Mucosa of descending colon (tissue), 3 donors: ENCODE measurements around the gene ZBTB17. TPM values are rescaled to one million over a fixed set of nuclear protein-coding genes. Genes with fewer than 3 reads are reported as not detected.
A peak's percentile ranks its signal among the peaks of the same experiment; 100 is the strongest.

Experiments
- ATAC-seq: fragments of 200-7000 bp; cut with Tn5 transposase; one replicate; pipeline ENCODE4 v1.9.1; 2020; ENCODE audit warnings: mild to moderate bottlenecking, moderate library complexity
- DNase-seq, 3 donors: peaks; one replicate each; pipeline ENCODE4 v3.0.0-alpha.2; 2020
- H3K36me3 ChIP-seq: fragments of 200-600 bp; one replicate; pipeline ENCODE4 v1.8.0; 2021; ENCODE audit warnings: low read depth, mild to moderate bottlenecking
- H3K4me1 ChIP-seq: fragments of 200-600 bp; one replicate; pipeline ENCODE4 v1.8.0; 2021; ENCODE audit warnings: low read depth, mild to moderate bottlenecking
- H3K4me3 ChIP-seq: fragments of 200-600 bp; one replicate; pipeline ENCODE4 v1.8.0; 2021; ENCODE audit warnings: mild to moderate bottlenecking
- H3K9me3 ChIP-seq: fragments of 200-600 bp; one replicate; pipeline ENCODE4 v1.8.0; 2021; ENCODE audit warnings: mild to moderate bottlenecking
- intact Hi-C, 2 donors: fragments of 100-400 bp; cut with DNase I in 1 of 2; cut with micrococcal nuclease in 1 of 2; formaldehyde crosslinking; loops; one replicate each; pipeline versions ENCODE4 v1.11.0 to v1.11.1; 2022; cut with DNase I, micrococcal nuclease
- total RNA-seq, 3 donors: library from RNA; stranded (reverse); fragmentation: NEBNext Ultra II Directional in 2 of 3; extraction: Animal tissue kit (Norgen Biotek cat#: 25700) in 2 of 3; gene quantifications; one replicate each; pipeline versions ENCODE4 v1.2.1 to v1.2.4, GENCODE V29; 2021 to 2023
- TF ChIP-seq, protein P1 (sequence below): fragments of 200-600 bp; IDR thresholded peaks from one replicate; pipeline ENCODE4 v1.8.0; 2022; ENCODE audit warnings: antibody characterized with exemption, mild to moderate bottlenecking
- donor health status: DM: no; HTN: no; CAD: no; lungs with moderate emphysema.
- donor health status: DM: no; HTN: no; CAD: no.
- donor health status: DM: no; HTN: yes; CAD: no.

The ZBTB17 gene
- total RNA-seq, 3 donors from 2014 or later = 29.2 to 40.8 (median 34.6) TPM

- TF ChIP-seq, protein P1, sequence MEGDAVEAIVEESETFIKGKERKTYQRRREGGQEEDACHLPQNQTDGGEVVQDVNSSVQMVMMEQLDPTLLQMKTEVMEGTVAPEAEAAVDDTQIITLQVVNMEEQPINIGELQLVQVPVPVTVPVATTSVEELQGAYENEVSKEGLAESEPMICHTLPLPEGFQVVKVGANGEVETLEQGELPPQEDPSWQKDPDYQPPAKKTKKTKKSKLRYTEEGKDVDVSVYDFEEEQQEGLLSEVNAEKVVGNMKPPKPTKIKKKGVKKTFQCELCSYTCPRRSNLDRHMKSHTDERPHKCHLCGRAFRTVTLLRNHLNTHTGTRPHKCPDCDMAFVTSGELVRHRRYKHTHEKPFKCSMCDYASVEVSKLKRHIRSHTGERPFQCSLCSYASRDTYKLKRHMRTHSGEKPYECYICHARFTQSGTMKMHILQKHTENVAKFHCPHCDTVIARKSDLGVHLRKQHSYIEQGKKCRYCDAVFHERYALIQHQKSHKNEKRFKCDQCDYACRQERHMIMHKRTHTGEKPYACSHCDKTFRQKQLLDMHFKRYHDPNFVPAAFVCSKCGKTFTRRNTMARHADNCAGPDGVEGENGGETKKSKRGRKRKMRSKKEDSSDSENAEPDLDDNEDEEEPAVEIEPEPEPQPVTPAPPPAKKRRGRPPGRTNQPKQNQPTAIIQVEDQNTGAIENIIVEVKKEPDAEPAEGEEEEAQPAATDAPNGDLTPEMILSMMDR = no peak
- ATAC-seq = no peak
- Histone ChIP-seq H3K4me1 (peaks cover 15% of the 10 kb centered on the region), H3K4me3 (no peak overlapping the region), H3K36me3 (no peaks in the 10 kb centered on the region), H3K9me3 (no peaks in the 10 kb centered on the region)
- DNase-seq = no peak
- intact Hi-C loops = no loop called here
These were observed 16.5 kb downstream of the ZBTB17 start for GRCh38 chr1:15959424-15959823.

GRCh38 chr1:15958793-15959192, 17.1 kb downstream of the ZBTB17 start:
- TF ChIP-seq, protein P1 = no peak
- Histone ChIP-seq H3K36me3 (no peaks in the 10 kb centered on the region), H3K4me1 (peaks cover 12% of the 10 kb centered on the region), H3K4me3 (no peak overlapping the region), H3K9me3 (no peaks in the 10 kb centered on the region)
- ATAC-seq = no peak
- intact Hi-C loops = no loop called here
- DNase-seq = no peak

GRCh38 chr1:15958111-15958510, 17.8 kb downstream of the ZBTB17 start:
- intact Hi-C loops = no loop called here
- H3K36me3 ChIP-seq = no peaks in the 10 kb centered on the region
- TF ChIP-seq, protein P1 = no peak
- H3K4me1 ChIP-seq = peaks cover 6% of the 10 kb centered on the region
- H3K4me3 ChIP-seq = no peak overlapping the region
- no peak for ATAC-seq
- DNase-seq = no peak
- no peaks in the 10 kb centered on the region for H3K9me3 ChIP-seq

- no peaks in the 10 kb centered on the region for H3K9me3 ChIP-seq
- intact Hi-C loops = no loop called here
- H3K4me3 ChIP-seq = no peak overlapping the region
- DNase-seq = no peak
- ATAC-seq = no peak
- H3K4me1 ChIP-seq = peaks cover 6% of the 10 kb centered on the region
- no peaks in the 10 kb centered on the region for H3K36me3 ChIP-seq
- TF ChIP-seq, protein P1 = no peak
These were observed 18.4 kb downstream of the ZBTB17 start for GRCh38 chr1:15957221-15958095.

- intact Hi-C loops = no loop called here
- no peak for DNase-seq
- no peaks in the 10 kb centered on the region for H3K9me3 ChIP-seq
- peak; percentile 70 for ATAC-seq
- H3K4me3 ChIP-seq = no peak overlapping the region
- TF ChIP-seq, protein P1 = no peak
- peaks cover 6% of the 10 kb centered on the region for H3K4me1 ChIP-seq
- no peaks in the 10 kb centered on the region for H3K36me3 ChIP-seq
These were observed 19.8 kb downstream of the ZBTB17 start for GRCh38 chr1:15956150-15956549.
